ENCODE measurements around the gene GPR65.

GRCh38 chr14:88004506-88005036, 364 bp upstream of the GPR65 start:
- TF ChIP-seq REST (IDR thresholded peaks at IDR 0.05; ENCODE audit: low read depth, low read length) (no peak), SKIL (IDR thresholded peaks at IDR 0.05; ENCODE audit: low read depth, poor library complexity, severe bottlenecking) (no peak), TCF12 (IDR thresholded peaks at IDR 0.05; ENCODE audit: low read depth, low read length) (no peak), ATF7 (IDR thresholded peaks at IDR 0.05; ENCODE audit: low read depth) (no peak), HDAC6 (IDR thresholded peaks at IDR 0.05; ENCODE audit: unreplicated experiment) (no peak), EGR1 (IDR thresholded peaks at IDR 0.05; ENCODE audit: borderline replicate concordance in 1 of 2, low read depth in 2 of 2, low read length in 2 of 2) (no peak), SIN3A (IDR thresholded peaks at IDR 0.05; ENCODE audit: low read depth, low read length) (no peak), NFIC (IDR thresholded peaks at IDR 0.05; ENCODE audit: low read depth, low read length) (no peak), ASH2L (IDR thresholded peaks at IDR 0.05; ENCODE audit: borderline replicate concordance, low read depth) (no peak), CTCF (IDR thresholded peaks at IDR 0.05 in 2 of 3, conservative IDR thresholded peaks at IDR 0.05 in 1 of 3; ENCODE audit: control insufficient read depth in 2 of 3, extremely low read depth in 1 of 3, insufficient read depth in 1 of 3, low read depth in 3 of 3, low read length in 3 of 3) (no peak), TAF1 (IDR thresholded peaks at IDR 0.05; ENCODE audit: borderline replicate concordance, low read depth, low read length) (no peak)
- TF ChIP-seq, protein P1, sequence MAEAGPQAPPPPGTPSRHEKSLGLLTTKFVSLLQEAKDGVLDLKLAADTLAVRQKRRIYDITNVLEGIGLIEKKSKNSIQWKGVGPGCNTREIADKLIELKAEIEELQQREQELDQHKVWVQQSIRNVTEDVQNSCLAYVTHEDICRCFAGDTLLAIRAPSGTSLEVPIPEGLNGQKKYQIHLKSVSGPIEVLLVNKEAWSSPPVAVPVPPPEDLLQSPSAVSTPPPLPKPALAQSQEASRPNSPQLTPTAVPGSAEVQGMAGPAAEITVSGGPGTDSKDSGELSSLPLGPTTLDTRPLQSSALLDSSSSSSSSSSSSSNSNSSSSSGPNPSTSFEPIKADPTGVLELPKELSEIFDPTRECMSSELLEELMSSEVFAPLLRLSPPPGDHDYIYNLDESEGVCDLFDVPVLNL (IDR thresholded peaks at IDR 0.05; ENCODE audit: low read depth, low read length), result no peak

Measured in GM12878 (cell line).